Glomerular endothelial cell (primary cell): ENCODE measurements around the gene MTCL1. TPM values are rescaled to one million over a fixed set of nuclear protein-coding genes. Genes with fewer than 3 reads are reported as not detected.

Experiments
- DNase-seq: peaks from one replicate; pipeline ENCODE4 v3.0.0-alpha.2; 2011; ENCODE audit warnings: low read depth, low spot score; ENCODE audit errors: extremely low read depth
- total RNA-seq: library from RNA; depleted of rRNA; stranded (reverse); fragments of >200 nt; gene quantifications from 2 replicates; pipeline ENCODE4 v1.2.3, GENCODE V29; 2015

MTCL1 gene
- total RNA-seq: 16.3 and 25.6 TPM in 2 replicates

DNA sequence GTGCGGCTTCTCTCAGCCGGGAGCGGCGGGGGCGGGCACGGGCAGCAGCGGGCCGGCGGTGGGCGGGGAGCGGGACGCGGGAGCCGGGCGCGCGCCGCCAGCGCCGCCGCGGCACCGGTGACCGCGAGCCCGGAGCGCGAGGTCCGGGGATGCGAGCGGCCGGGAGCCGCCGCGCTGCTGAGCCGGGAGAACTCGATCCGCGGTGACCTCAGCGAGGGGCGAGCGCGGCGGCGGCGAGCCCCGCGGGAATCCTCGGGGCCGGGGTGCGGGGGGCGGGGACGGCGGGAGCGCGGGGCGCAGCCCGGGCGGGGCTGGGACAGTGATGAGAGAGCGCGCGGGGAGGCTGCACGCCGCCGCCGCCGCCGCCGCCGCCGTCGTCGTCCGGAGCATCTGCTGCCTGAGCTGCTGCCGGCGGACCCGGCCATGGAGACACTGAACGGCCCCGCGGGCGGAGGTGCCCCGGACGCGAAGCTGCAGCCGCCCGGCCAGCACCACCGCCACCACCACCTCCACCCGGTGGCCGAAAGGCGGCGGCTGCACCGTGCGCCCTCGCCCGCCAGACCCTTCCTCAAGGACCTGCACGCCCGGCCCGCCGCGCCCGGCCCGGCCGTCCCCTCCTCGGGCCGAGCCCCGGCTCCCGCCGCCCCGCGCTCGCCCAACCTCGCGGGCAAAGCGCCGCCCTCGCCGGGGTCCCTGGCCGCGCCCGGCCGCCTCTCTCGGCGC lies at the start of gene MTCL1:
TSS of gene MTCL1 (plus strand) at position 319 of the 723 bp plus-strand sequence. CDS start at position 424, 105 bp downstream.
- no peak for DNase-seq

- DNase-seq: no peak
These were observed 49.1 kb upstream of the MTCL1 start for GRCh38 chr18:8656232-8656631.

- DNase-seq: no peak
These were observed 48.1 kb upstream of the MTCL1 start for GRCh38 chr18:8657050-8657820.

- no peak for DNase-seq
These were observed 47.4 kb upstream of the MTCL1 start for GRCh38 chr18:8657873-8658470.

GRCh38 chr18:8658858-8659485 lies 46.4 kb upstream of the MTCL1 start:
- no peak for DNase-seq

GRCh38 chr18:8659609-8660242 lies 45.6 kb upstream of the MTCL1 start:
- DNase-seq: no peak

DNA sequence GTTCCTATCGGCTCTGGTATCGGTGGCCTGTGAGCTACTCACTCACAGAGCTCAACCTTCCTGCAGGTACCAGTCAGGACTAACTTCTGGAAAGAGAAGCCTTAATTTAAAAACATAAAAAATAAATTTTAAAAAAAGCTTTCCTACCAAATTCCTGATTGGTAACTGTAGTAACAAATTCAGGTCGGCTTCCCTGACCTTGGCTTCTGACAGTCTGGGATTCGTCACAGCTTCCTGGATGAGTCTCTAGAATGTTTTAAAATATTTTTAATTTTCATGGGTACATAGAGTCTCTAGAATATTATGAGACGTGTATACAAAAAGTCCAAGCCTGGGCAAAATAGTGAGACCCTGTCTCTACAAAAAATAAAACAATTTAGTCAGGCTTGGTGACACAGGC lies 45.0 kb upstream of the MTCL1 start:
- no peak for DNase-seq

GRCh38 chr18:8661754-8662559 lies 43.4 kb upstream of the MTCL1 start:
- no peak for DNase-seq

DNA sequence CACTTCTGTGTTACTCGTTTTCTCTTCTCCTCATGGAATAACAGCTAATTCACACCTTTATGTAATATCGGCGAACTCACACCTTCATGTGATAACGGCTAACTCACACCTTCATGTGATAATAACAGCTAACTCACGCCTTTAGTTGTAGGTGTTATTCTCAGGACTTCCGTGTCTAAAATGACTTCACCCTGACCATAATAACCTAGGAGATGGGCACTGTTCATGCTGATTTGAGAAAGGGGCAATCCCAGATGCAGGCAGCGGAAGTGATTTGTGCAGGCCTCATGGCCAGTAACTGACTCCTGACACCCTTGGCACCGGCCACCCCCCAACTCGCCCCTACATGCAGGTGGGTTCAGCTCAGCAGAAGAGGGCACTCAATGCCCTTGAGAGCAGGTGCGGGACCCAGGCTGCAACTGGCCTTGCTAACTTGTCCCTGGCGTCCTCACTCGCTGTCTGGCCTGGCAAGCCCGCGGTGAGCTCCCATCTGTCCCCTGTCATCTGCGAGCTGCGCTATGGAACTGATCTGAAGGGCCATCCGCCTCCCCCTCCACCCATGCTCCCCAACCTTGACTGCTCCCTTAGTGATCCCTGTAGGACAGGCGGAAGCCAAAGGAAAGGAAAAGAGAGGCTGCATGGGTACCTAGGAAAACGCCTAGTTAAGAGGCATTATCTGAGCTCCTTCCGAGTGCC lies 42.6 kb upstream of the MTCL1 start:
- DNase-seq: no peak

- DNase-seq: no peak
These were observed 37.5 kb upstream of the MTCL1 start for GRCh38 chr18:8667846-8668245.

GRCh38 chr18:8668381-8668780 lies 37.0 kb upstream of the MTCL1 start:
- DNase-seq: no peak

GRCh38 chr18:8669571-8669970 lies 35.8 kb upstream of the MTCL1 start:
- no peak for DNase-seq

GRCh38 chr18:8673256-8674209 lies 31.8 kb upstream of the MTCL1 start:
- DNase-seq: no peak

DNA sequence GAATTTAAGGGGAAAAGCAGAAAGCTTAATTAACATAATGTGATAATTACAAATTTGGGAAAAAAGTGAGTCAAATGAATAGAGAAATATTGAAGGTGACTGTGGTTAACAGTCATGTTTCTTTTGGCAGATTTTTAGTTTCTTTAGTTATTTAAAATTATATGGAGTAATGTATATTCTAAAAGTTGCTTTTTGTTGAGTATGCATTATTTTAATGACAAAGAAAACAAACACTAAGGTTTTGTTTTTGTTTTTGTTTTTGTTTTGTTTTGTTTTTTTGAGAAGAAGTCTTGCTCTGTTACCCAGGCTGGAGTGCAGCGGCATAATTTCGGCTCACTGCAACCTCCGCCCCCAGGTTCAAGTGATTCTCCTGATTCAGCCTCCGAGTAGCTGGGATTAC lies 30.3 kb upstream of the MTCL1 start:
- no peak for DNase-seq

- no peak for DNase-seq
These were observed 24.2 kb upstream of the MTCL1 start for GRCh38 chr18:8681196-8681595.

DNA sequence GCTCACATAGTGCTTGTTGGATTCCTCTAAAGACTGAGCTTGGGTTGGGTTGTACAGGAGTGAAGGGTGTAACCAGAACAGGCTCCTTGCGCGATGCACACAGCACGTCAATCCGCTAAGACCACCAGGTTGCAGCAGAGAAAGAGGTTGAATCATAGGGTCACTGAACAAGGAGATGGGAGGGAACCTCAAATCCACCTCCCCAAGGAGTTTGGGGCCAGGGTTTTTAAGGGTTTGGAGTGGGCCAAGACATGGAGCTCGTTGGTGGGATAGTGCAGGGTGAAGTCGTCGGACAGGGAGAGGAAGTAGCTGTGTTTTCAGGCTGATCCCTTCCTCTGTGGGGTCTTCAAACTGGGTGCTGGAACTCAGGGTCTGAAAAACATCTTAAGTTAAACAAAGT lies 20.8 kb upstream of the MTCL1 start:
- no peak for DNase-seq

DNA sequence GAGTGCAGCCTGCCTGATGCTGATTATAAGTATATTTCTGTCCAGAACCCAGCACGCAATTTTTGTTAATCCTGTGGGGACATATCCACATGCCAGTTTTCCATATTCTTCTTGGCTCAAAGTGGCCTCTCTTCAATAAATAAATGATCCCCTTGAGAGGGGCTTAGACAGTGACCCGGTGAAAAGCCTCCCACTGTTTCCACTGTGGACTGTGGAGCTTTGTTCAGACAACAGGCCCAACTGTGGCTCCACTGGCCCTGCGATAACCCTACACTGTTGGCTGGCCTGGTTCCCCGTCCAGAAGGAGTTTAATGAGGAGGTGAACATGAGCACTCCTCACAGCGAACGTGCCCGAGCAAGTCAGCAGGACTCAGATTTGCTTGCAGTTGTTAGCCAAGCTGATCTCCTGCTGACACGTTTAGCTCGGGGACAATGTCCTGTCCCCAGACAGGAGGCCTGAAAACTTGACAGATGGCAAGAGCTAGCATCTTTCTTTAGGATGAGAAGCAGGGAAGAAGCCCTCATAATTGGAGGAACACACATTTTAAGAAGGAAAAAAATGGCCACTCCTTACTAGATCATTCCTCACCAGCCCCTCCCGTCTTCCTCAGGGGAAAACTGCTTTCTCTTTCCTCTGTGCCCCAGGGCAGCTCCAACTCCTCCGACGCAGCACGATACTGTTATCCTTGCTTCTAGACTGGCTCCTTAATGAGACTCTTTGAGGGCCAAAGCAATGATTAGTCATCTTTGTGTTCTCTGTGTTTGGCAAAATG lies 20.0 kb upstream of the MTCL1 start:
- DNase-seq: no peak

- DNase-seq: no peak
These were observed 19.5 kb upstream of the MTCL1 start for GRCh38 chr18:8685914-8686216.
